IMR-90 (cell line): ENCODE measurements around the gene SRP9. TPM values are rescaled to one million over a fixed set of nuclear protein-coding genes. Genes with fewer than 3 reads are reported as not detected.

Experiments
- ATAC-seq: fragments of 200-7000 bp; cut with Tn5 transposase; 2 replicates; pipeline ENCODE4 v1.9.1; 2020; ENCODE audit warnings: low read depth, mild to moderate bottlenecking, moderate library complexity
- BruUV-seq: library from RNA; stranded (reverse); fragments of 400-500 nt; replicated peaks from 2 replicates; lab custom pipeline; 2021; lab: Mats Ljungman, UMichigan
- CTCF ChIA-PET: fragments of 300-600 bp; formaldehyde crosslinking; extraction: SDS; loops from one replicate; lab custom pipeline; 2021; ENCODE audit warnings: antibody characterized with exemption; lab: Yijun Ruan, JAX
- POLR2A ChIA-PET: fragments of 300-600 bp; sonication (Branson Sonifier 250); formaldehyde crosslinking; loops from one replicate; lab custom pipeline; 2022; ENCODE audit warnings: antibody characterized with exemption; ENCODE audit not compliant: unreplicated experiment; lab: Charles Lee
- DNase-seq: peaks from one replicate; pipeline ENCODE4 v3.0.0; 2013
- H2AFZ ChIP-seq: replicated peaks from 2 replicates; pipeline ENCODE3; 2013; ENCODE audit warnings: low read length, mild to moderate bottlenecking; ENCODE audit not compliant: poor library complexity
- H2AK5ac ChIP-seq: 2 replicates; pipeline ENCODE4 v1.6.1; 2013; ENCODE audit warnings: low read depth, low read length, inconsistent platforms
- H2AK9ac ChIP-seq: replicated peaks from 2 replicates; pipeline ENCODE3; 2013; ENCODE audit warnings: mild to moderate bottlenecking, low read depth, low read length, moderate library complexity; ENCODE audit not compliant: poor library complexity
- H2BK120ac ChIP-seq: 2 replicates; pipeline ENCODE4 v1.6.1; 2013; ENCODE audit warnings: low read depth, low read length, inconsistent platforms
- H2BK15ac ChIP-seq: 3 replicates; pipeline ENCODE4 v1.6.1; 2013; ENCODE audit warnings: low read depth, low read length, inconsistent platforms
- H2BK20ac ChIP-seq: 2 replicates; pipeline ENCODE4 v1.6.1; 2013; ENCODE audit warnings: low read depth, mild to moderate bottlenecking, inconsistent platforms, low read length, moderate library complexity
- H2BK5ac ChIP-seq: 2 replicates; pipeline ENCODE4 v1.6.1; 2013; ENCODE audit warnings: mild to moderate bottlenecking, low read depth, low read length, inconsistent platforms; ENCODE audit not compliant: poor library complexity, severe bottlenecking
- H3K14ac ChIP-seq: replicated peaks from 2 replicates; pipeline ENCODE4 v1.6.1; 2013; ENCODE audit warnings: low read depth, low read length, inconsistent platforms
- H3K18ac ChIP-seq: 2 replicates; pipeline ENCODE4 v1.6.1; 2013; ENCODE audit warnings: low read depth, low read length, control low read depth
- H3K23ac ChIP-seq: 2 replicates; pipeline ENCODE4 v1.6.1; 2013; ENCODE audit warnings: low read depth, low read length, inconsistent platforms
- H3K27ac ChIP-seq: 2 replicates; pipeline ENCODE4 v1.5.1; 2013; ENCODE audit warnings: mild to moderate bottlenecking, control low read depth, low read length; ENCODE audit not compliant: insufficient read depth
- H3K27me3 ChIP-seq: 2 replicates; pipeline ENCODE4 v1.6.1; 2013; ENCODE audit warnings: low read length; ENCODE audit not compliant: control insufficient read depth, insufficient read depth
- H3K36me3 ChIP-seq: 2 replicates; pipeline ENCODE4 v1.6.1; 2013; ENCODE audit warnings: low read length, mixed read lengths; ENCODE audit not compliant: control insufficient read depth, insufficient read depth
- H3K4ac ChIP-seq: 2 replicates; pipeline ENCODE4 v1.6.1; 2013; ENCODE audit warnings: low read depth, low read length, inconsistent platforms
- H3K4me1 ChIP-seq: 2 replicates; pipeline ENCODE4 v1.6.1; 2013; ENCODE audit warnings: low read length, mixed read lengths; ENCODE audit not compliant: control insufficient read depth, insufficient read depth
- H3K4me2 ChIP-seq: 2 replicates; pipeline ENCODE4 v1.6.1; 2013; ENCODE audit warnings: low read depth, mild to moderate bottlenecking, control low read depth, low read length, moderate library complexity
- H3K4me3 ChIP-seq: 2 replicates; pipeline ENCODE4 v1.5.1; 2013; ENCODE audit warnings: low read depth, mild to moderate bottlenecking, control low read depth, low read length, moderate library complexity; ENCODE audit not compliant: insufficient read depth
- H3K56ac ChIP-seq: 2 replicates; pipeline ENCODE4 v1.6.1; 2013; ENCODE audit warnings: low read length, inconsistent platforms; ENCODE audit not compliant: insufficient read depth; ENCODE audit errors: extremely low read depth
- H3K79me1 ChIP-seq, 2 experiments: 2 replicates each; pipeline ENCODE4 v1.6.1; 2013; ENCODE audit warnings: low read length in 2 of 2, inconsistent platforms in 1 of 2, low read depth in 1 of 2
- H3K9ac ChIP-seq: 2 replicates; pipeline ENCODE4 v1.6.1; 2013; ENCODE audit warnings: low read depth, low read length, control low read depth
- H3K9me1 ChIP-seq: 2 replicates; pipeline ENCODE4 v1.6.1; 2013; ENCODE audit warnings: low read length, inconsistent platforms; ENCODE audit not compliant: insufficient read depth
- H3K9me3 ChIP-seq: 2 replicates; pipeline ENCODE4 v1.6.1; 2013; ENCODE audit warnings: low read length; ENCODE audit not compliant: control insufficient read depth, insufficient read depth
- H4K20me1 ChIP-seq: 2 replicates; pipeline ENCODE4 v1.6.1; 2013; ENCODE audit warnings: low read length, inconsistent platforms; ENCODE audit not compliant: insufficient read depth
- H4K5ac ChIP-seq: 2 replicates; pipeline ENCODE4 v1.6.1; 2013; ENCODE audit warnings: mild to moderate bottlenecking, low read depth, low read length, control low read depth
- H4K8ac ChIP-seq, 2 experiments: 2 replicates each; pipeline ENCODE4 v1.6.1; 2013; ENCODE audit warnings: low read depth in 2 of 2, low read length in 2 of 2, control low read depth in 1 of 2, inconsistent platforms in 1 of 2
- H4K91ac ChIP-seq: 2 replicates; pipeline ENCODE4 v1.6.1; 2013; ENCODE audit warnings: low read depth, low read length, inconsistent platforms; ENCODE audit not compliant: insufficient read depth
- CTCF ChIP-seq: conservative IDR thresholded peaks from 2 replicates; pipeline ENCODE4 v1.5.1; 2012; ENCODE audit warnings: mild to moderate bottlenecking, low read depth, low read length, improper control_type of control experiment
- MAFK ChIP-seq: IDR thresholded peaks from 2 replicates; pipeline ENCODE4 v1.6.1; 2012; ENCODE audit warnings: low read depth, low read length, improper control_type of control experiment
- NFE2L2 ChIP-seq: fragments of 150-350 bp; IDR thresholded peaks from 2 replicates; pipeline ENCODE4 v1.6.1; 2016; ENCODE audit warnings: low read depth, mild to moderate bottlenecking, low read length
- POLR2A ChIP-seq: IDR thresholded peaks from 2 replicates; pipeline ENCODE4 v1.6.1; 2012; ENCODE audit warnings: mild to moderate bottlenecking, low read depth, low read length
- RAD21 ChIP-seq: IDR thresholded peaks from 2 replicates; pipeline ENCODE4 v1.6.1; 2012; ENCODE audit warnings: low read length, improper control_type of control experiment
- RFX5 ChIP-seq: IDR thresholded peaks from 2 replicates; pipeline ENCODE4 v1.8.0; 2012; ENCODE audit warnings: low read depth, mild to moderate bottlenecking, low read length, moderate library complexity
- dilution Hi-C: fragments of 300-500 bp; cut with HindIII; formaldehyde crosslinking; loops from one replicate; pipeline ENCODE4 v1.14.3; 2018; ENCODE audit warnings: low sequenced_read_pairs; ENCODE audit not compliant: unreplicated experiment
- in situ Hi-C: fragments of 300-500 bp; cut with MboI; formaldehyde crosslinking; loops from 3 replicates; pipeline ENCODE4 v1.14.3; 2019; ENCODE audit warnings: low sequenced_read_pairs, inconsistent platforms, mixed read lengths
- intact Hi-C: fragments of 100-400 bp; cut with micrococcal nuclease; formaldehyde crosslinking; loops from 2 replicates; pipeline ENCODE4 v1.10.0; 2022
- polyA plus RNA-seq, 3 experiments: library from polyadenylated mRNA; depleted of rRNA; stranded (reverse); fragments of >200 nt; gene quantifications; 2 replicates each; pipeline ENCODE4 v1.2.3, GENCODE V29; 2012; ENCODE audit warnings: low replicate concordance in 1 of 3
- total RNA-seq: library from RNA; depleted of rRNA; stranded (reverse); fragments of >200 nt; gene quantifications from 2 replicates; pipeline ENCODE4 v1.2.3, GENCODE V29; 2012

Gene SRP9
- total and polyA plus RNA-seq, 2 of the 4 experiments (the other 2 are of a cell fraction) = 230 to 295 TPM

- intact Hi-C loops = no loop called here
- no peak overlapping the region for H4K91ac ChIP-seq
- H4K5ac ChIP-seq = no peak overlapping the region; the same call in 1 of the 2 replicates
- no peak overlapping the region for H3K9ac ChIP-seq
- no peaks in the 10 kb centered on the region for H3K79me1 ChIP-seq
- dilution Hi-C loops = no loop called here
- H2BK15ac ChIP-seq = 0 out of 3 replicates have a peak overlapping the region, but pooled peaks have one; percentile 53
- H3K14ac ChIP-seq = no peak overlapping the region
- H3K4me1 ChIP-seq = no peaks in the 10 kb centered on the region; the same call in 1 of the 2 replicates
- no peaks in the 10 kb centered on the region for H4K20me1 ChIP-seq
- no peaks in the 10 kb centered on the region for H3K9me1 ChIP-seq
- H3K4me3 ChIP-seq = no peak overlapping the region
- DNase-seq = no peak
- H3K23ac ChIP-seq = no peak overlapping the region
- TF ChIP-seq NFE2L2 (no peak), POLR2A (no peak), CTCF (no peak), RFX5 (no peak), RAD21 (no peak), MAFK (no peak)
- H2AFZ ChIP-seq = peak overlapping the region; percentile 8
- BruUV-seq = no TSS peak
- no peak overlapping the region for H2AK9ac ChIP-seq
- in situ Hi-C loops = no loop called here
- H3K36me3 ChIP-seq = no peaks in the 10 kb centered on the region
- POLR2A ChIA-PET = no interaction called here
- H2AK5ac ChIP-seq = no peak overlapping the region
- H3K4me2 ChIP-seq = no peak overlapping the region
- CTCF ChIA-PET = no interaction called here
- no peak overlapping the region for H2BK20ac ChIP-seq
- no peak overlapping the region for H3K18ac ChIP-seq
- H3K27me3 ChIP-seq = no peaks in the 10 kb centered on the region
- no peak overlapping the region for H4K8ac ChIP-seq
- ATAC-seq = no peak
- H3K4ac ChIP-seq = no peak overlapping the region
- H3K27ac ChIP-seq = no peak overlapping the region
- H3K9me3 ChIP-seq = no peaks in the 10 kb centered on the region
- H2BK120ac ChIP-seq = no peak overlapping the region
- no peak overlapping the region for H3K56ac ChIP-seq
- H2BK5ac ChIP-seq = no peak overlapping the region
Observed at GRCh38 chr1:225745273-225745672, 32.4 kb upstream of the SRP9 start.
